A549 (cell line): ENCODE results near the gene ATP2B3.

Experiments
- HEYL ChIP-seq: fragments of 250-450 bp; sonication (Bioruptor Pico); IDR thresholded peaks from 2 replicates; pipeline ENCODE4 v1.8.0; 2021; ENCODE audit warnings: mild to moderate bottlenecking, moderate library complexity
- MYC ChIP-seq: IDR thresholded peaks from 2 replicates; pipeline ENCODE4 v1.6.1; 2012; ENCODE audit warnings: mild to moderate bottlenecking, inconsistent platforms, low read length, improper control_type of control experiment, borderline replicate concordance
- POLR2A ChIP-seq: IDR thresholded peaks from 2 replicates; pipeline ENCODE4 v1.6.1; 2012; ENCODE audit warnings: mild to moderate bottlenecking, low read length
- SREBF2 ChIP-seq: fragments of 450-650 bp; IDR thresholded peaks from 2 replicates; pipeline ENCODE4 v1.6.1; 2014; ENCODE audit warnings: mild to moderate bottlenecking, moderate library complexity
- TF ChIP-seq, protein P1 (sequence below): fragments of >200 bp; sonication (Bioruptor Twin); formaldehyde crosslinking; IDR thresholded peaks from 3 replicates; pipeline ENCODE4 v1.5.1; 2016

DNA sequence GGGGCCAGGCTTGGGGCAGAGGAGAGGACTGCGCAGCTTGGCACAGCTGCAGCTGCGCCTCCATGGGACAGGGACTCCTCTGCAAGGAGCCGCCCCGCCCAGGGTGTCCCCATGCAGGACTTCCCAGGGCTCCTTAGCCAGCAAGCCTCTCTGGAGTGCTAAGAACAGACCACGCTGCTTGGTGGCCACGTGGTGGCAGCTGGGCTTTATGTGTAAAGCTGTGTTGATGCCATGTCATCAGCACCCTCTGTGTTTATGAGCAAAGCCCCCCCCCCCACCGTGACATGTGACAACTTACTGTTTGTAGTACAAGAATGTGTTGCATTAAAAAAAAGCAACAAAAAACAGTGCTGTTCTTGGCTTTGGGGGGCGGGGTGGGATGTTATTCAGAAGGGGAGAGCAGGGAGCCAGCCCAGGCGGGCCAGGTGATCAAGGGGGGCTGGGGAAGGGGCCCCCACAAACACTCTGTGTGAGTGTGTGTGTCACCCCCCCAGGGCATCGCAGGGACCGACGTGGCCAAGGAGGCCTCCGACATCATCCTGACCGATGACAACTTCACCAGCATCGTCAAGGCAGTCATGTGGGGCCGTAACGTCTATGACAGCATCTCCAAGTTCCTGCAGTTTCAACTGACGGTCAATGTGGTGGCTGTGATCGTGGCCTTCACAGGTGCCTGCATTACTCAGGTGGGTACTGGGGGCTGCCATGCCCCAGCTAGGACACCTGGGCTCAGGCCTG, 40.3 kb downstream of the ATP2B3 start:
- TF ChIP-seq, protein P1, sequence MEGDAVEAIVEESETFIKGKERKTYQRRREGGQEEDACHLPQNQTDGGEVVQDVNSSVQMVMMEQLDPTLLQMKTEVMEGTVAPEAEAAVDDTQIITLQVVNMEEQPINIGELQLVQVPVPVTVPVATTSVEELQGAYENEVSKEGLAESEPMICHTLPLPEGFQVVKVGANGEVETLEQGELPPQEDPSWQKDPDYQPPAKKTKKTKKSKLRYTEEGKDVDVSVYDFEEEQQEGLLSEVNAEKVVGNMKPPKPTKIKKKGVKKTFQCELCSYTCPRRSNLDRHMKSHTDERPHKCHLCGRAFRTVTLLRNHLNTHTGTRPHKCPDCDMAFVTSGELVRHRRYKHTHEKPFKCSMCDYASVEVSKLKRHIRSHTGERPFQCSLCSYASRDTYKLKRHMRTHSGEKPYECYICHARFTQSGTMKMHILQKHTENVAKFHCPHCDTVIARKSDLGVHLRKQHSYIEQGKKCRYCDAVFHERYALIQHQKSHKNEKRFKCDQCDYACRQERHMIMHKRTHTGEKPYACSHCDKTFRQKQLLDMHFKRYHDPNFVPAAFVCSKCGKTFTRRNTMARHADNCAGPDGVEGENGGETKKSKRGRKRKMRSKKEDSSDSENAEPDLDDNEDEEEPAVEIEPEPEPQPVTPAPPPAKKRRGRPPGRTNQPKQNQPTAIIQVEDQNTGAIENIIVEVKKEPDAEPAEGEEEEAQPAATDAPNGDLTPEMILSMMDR, result no peak
- TF ChIP-seq SREBF2 (no peak), HEYL (no peak), POLR2A (no peak), MYC (no peak)
